H9 (cell line): ENCODE data around the gene POU2AF1. TPM values are rescaled to one million over a fixed set of nuclear protein-coding genes. Genes with fewer than 3 reads are reported as not detected.

ENCODE experiments used
- DNase-seq: peaks from one replicate; pipeline ENCODE4 v3.0.0-alpha.2; 2017
- H2AFZ ChIP-seq: one replicate; pipeline ENCODE4 v1.6.1; 2013; ENCODE audit warnings: mild to moderate bottlenecking, low read length, control low read depth, moderate library complexity
- H2AK5ac ChIP-seq: 2 replicates; pipeline ENCODE4 v1.6.1; 2013; ENCODE audit warnings: low read length, control low read depth, mixed read lengths; ENCODE audit not compliant: insufficient read length
- H2BK120ac ChIP-seq: one replicate; pipeline ENCODE4 v1.6.1; 2013; ENCODE audit warnings: low read depth, mild to moderate bottlenecking, low read length, control low read depth, inconsistent platforms; ENCODE audit not compliant: poor library complexity, severe bottlenecking
- H2BK12ac ChIP-seq: 2 replicates; pipeline ENCODE4 v1.6.1; 2013; ENCODE audit warnings: low read length, control low read depth, mixed read lengths, low read depth; ENCODE audit not compliant: insufficient read length
- H2BK15ac ChIP-seq: 2 replicates; pipeline ENCODE4 v1.6.1; 2013; ENCODE audit warnings: low read depth, low read length, control low read depth
- H2BK20ac ChIP-seq: one replicate; pipeline ENCODE4 v1.6.1; 2013; ENCODE audit warnings: low read depth, mild to moderate bottlenecking, low read length, control low read depth, inconsistent platforms; ENCODE audit not compliant: poor library complexity, severe bottlenecking
- H2BK5ac ChIP-seq: 2 replicates; pipeline ENCODE4 v1.6.1; 2013; ENCODE audit warnings: low read length, control low read depth, mixed read lengths; ENCODE audit not compliant: insufficient read length
- H3K14ac ChIP-seq: 2 replicates; pipeline ENCODE4 v1.6.1; 2013; ENCODE audit warnings: low read length, control low read depth; ENCODE audit not compliant: insufficient read depth
- H3K18ac ChIP-seq: 2 replicates; pipeline ENCODE4 v1.6.1; 2013; ENCODE audit warnings: low read depth, mild to moderate bottlenecking, mixed read lengths, low read length, control low read depth; ENCODE audit not compliant: insufficient read length
- H3K23ac ChIP-seq: 2 replicates; pipeline ENCODE4 v1.6.1; 2013; ENCODE audit warnings: low read length, control low read depth, mixed read lengths, low read depth; ENCODE audit not compliant: insufficient read length
- H3K23me2 ChIP-seq: 2 replicates; pipeline ENCODE4 v1.6.1; 2013; ENCODE audit warnings: low read depth, mild to moderate bottlenecking, mixed read lengths, low read length, control low read depth; ENCODE audit not compliant: insufficient read length, poor library complexity, severe bottlenecking
- H3K27ac ChIP-seq: 2 replicates; pipeline ENCODE4 v1.5.1; 2013; ENCODE audit warnings: low read length, control low read depth, mixed read lengths, low read depth; ENCODE audit not compliant: insufficient read length
- H3K27me3 ChIP-seq: 2 replicates; pipeline ENCODE4 v1.6.1; 2013; ENCODE audit warnings: low read length, control low read depth, inconsistent platforms; ENCODE audit not compliant: insufficient read depth
- H3K4ac ChIP-seq: 2 replicates; pipeline ENCODE4 v1.6.1; 2013; ENCODE audit warnings: low read depth, mild to moderate bottlenecking, control low read depth, inconsistent platforms, low read length, moderate library complexity
- H3K4me1 ChIP-seq: 2 replicates; pipeline ENCODE4 v1.6.1; 2013; ENCODE audit warnings: low read length, control low read depth, inconsistent platforms; ENCODE audit not compliant: insufficient read depth
- H3K4me2 ChIP-seq: 2 replicates; pipeline ENCODE4 v1.6.1; 2013; ENCODE audit warnings: low read length, control low read depth, mixed read lengths; ENCODE audit not compliant: insufficient read length, insufficient read depth
- H3K56ac ChIP-seq: 2 replicates; pipeline ENCODE4 v1.6.1; 2013; ENCODE audit warnings: low read depth, mild to moderate bottlenecking, mixed read lengths, low read length, control low read depth; ENCODE audit not compliant: insufficient read length
- H3K79me1 ChIP-seq: 2 replicates; pipeline ENCODE4 v1.6.1; 2013; ENCODE audit warnings: low read depth, mild to moderate bottlenecking, moderate library complexity, low read length, control low read depth, inconsistent platforms; ENCODE audit not compliant: insufficient read depth, poor library complexity, severe bottlenecking
- H3K79me2 ChIP-seq: 2 replicates; pipeline ENCODE4 v1.6.1; 2013; ENCODE audit warnings: low read length, control low read depth, inconsistent platforms; ENCODE audit not compliant: insufficient read depth
- H3K9ac ChIP-seq: 2 replicates; pipeline ENCODE4 v1.6.1; 2013; ENCODE audit warnings: low read length, control low read depth, mixed read lengths; ENCODE audit not compliant: insufficient read length; ENCODE audit errors: extremely low read depth
- H3K9me3 ChIP-seq: one replicate; pipeline ENCODE4 v1.6.1; 2013; ENCODE audit warnings: low read depth, low read length, inconsistent platforms; ENCODE audit not compliant: control insufficient read depth
- H3T11ph ChIP-seq: one replicate; pipeline ENCODE4 v1.6.1; 2013; ENCODE audit warnings: mild to moderate bottlenecking, low read length, control low read depth, inconsistent platforms
- H4K20me1 ChIP-seq: one replicate; pipeline ENCODE4 v1.6.1; 2013; ENCODE audit not compliant: control insufficient read depth, insufficient read length, insufficient read depth
- H4K5ac ChIP-seq: 2 replicates; pipeline ENCODE4 v1.6.1; 2013; ENCODE audit warnings: low read depth, mild to moderate bottlenecking, mixed read lengths, low read length, control low read depth; ENCODE audit not compliant: insufficient read length
- H4K8ac ChIP-seq: replicated peaks from 2 replicates; pipeline ENCODE4 v1.6.1; 2013; ENCODE audit warnings: low read length, control low read depth, mixed read lengths, low read depth; ENCODE audit not compliant: insufficient read length
- H4K91ac ChIP-seq: 2 replicates; pipeline ENCODE4 v1.6.1; 2013; ENCODE audit warnings: low read depth, mild to moderate bottlenecking, moderate library complexity, mixed read lengths, low read length, control low read depth; ENCODE audit not compliant: insufficient read length
- H3K27ac Mint-ChIP-seq, 3 experiments: 2 replicates in 2 of 3; 3 replicates in 1 of 3; pipeline ENCODE4 v1.8.0; 2020 to 2021; ENCODE audit warnings: mixed read lengths in 3 of 3, mild to moderate bottlenecking in 1 of 3, moderate library complexity in 1 of 3
- H3K27me3 Mint-ChIP-seq: 2 replicates; pipeline ENCODE4 v1.8.0; 2021; ENCODE audit warnings: low read depth, mild to moderate bottlenecking, moderate library complexity, mixed read lengths
- H3K36me3 Mint-ChIP-seq, 3 experiments: 2 replicates in 2 of 3; 3 replicates in 1 of 3; pipeline ENCODE4 v1.8.0; 2020 to 2021; ENCODE audit warnings: low read depth in 3 of 3, mixed read lengths in 3 of 3; ENCODE audit not compliant: insufficient read depth in 1 of 3
- H3K4me1 Mint-ChIP-seq, 2 experiments: 2 replicates each; pipeline ENCODE4 v1.8.0; 2020; ENCODE audit warnings: mixed read lengths in 2 of 2
- H3K4me3 Mint-ChIP-seq, 2 experiments: 2 replicates in 1 of 2; 3 replicates in 1 of 2; pipeline ENCODE4 v1.8.0; 2020 to 2021; ENCODE audit warnings: mild to moderate bottlenecking in 2 of 2, mixed read lengths in 2 of 2, moderate library complexity in 1 of 2
- H3K9me3 Mint-ChIP-seq, 2 experiments: 2 replicates in 1 of 2; 3 replicates in 1 of 2; pipeline ENCODE4 v1.8.0; 2020; ENCODE audit warnings: mild to moderate bottlenecking in 2 of 2, mixed read lengths in 2 of 2, moderate library complexity in 1 of 2
- CTCF ChIP-seq: fragments of 200-600 bp; sonication (generic); conservative IDR thresholded peaks from 3 replicates; pipeline ENCODE4 v1.8.0; 2021; ENCODE audit warnings: antibody characterized with exemption, mild to moderate bottlenecking
- WGBS: extraction: QIAGEN DNeasy Blood & Tissue Kit; methylation state at CpG from one replicate; pipeline ENCODE4 v1.1.7; 2013; ENCODE audit warnings: missing lambda C conversion rate, low lambda C conversion rate, mixed read lengths; ENCODE audit not compliant: insufficient read length; ENCODE audit errors: extremely low coverage; 5-methylcytosine and 5-hydroxymethylcytosine counted together
- total RNA-seq: library from RNA; stranded (reverse); gene quantifications from 2 replicates; pipeline ENCODE4 v1.2.1, GENCODE V29; 2021

Gene POU2AF1
- total RNA-seq, 1 experiment from 2014 or later: not detected

GRCh38 chr11:111347723-111348115 lies 31.4 kb downstream of the POU2AF1 start:
- H3K23me2 ChIP-seq: no peaks in the 10 kb centered on the region
- no peaks in the 10 kb centered on the region for H3K79me1 ChIP-seq
- no peak overlapping the region for H3K9ac ChIP-seq
- no peaks in the 10 kb centered on the region; the same call in 1 of the 2 replicates for H3K4me1 ChIP-seq
- H2AFZ ChIP-seq: no peak overlapping the region
- H3K27me3 ChIP-seq: no peaks in the 10 kb centered on the region; the same call in 1 of the 2 replicates
- no peak for DNase-seq
- H3K79me2 ChIP-seq: no peaks in the 10 kb centered on the region
- H3K23ac ChIP-seq: no peak overlapping the region
- no peak overlapping the region for H2AK5ac ChIP-seq
- no peak overlapping the region for H3K27ac ChIP-seq
- H4K5ac ChIP-seq: no peak overlapping the region
- no peaks in the 10 kb centered on the region for H4K20me1 ChIP-seq
- H3K4me2 ChIP-seq: no peak overlapping the region
- no peak overlapping the region for H3K18ac ChIP-seq
- H4K8ac ChIP-seq: no peak overlapping the region
- Mint-ChIP-seq H3K27me3 (no peaks in the 10 kb centered on the region), H3K36me3 (no peaks in the 10 kb centered on the region), H3K27ac (no peak overlapping the region), H3K4me1 (peaks cover 4 to 5% of the 10 kb centered on the region in 2 experiments; a peak in 2 of 4 replicates), H3K4me3 (no peak overlapping the region), H3K9me3 (no peaks in the 10 kb centered on the region; a peak in 1 of 5 replicates)
- H3K4ac ChIP-seq: no peak overlapping the region
- WGBS: no CpG with 5 or more reads among the region's 3 CpGs
- H2BK120ac ChIP-seq: no peak overlapping the region
- no peak overlapping the region for H2BK20ac ChIP-seq
- no peak for TF ChIP-seq CTCF
- H3K9me3 ChIP-seq: no peaks in the 10 kb centered on the region
- no peak overlapping the region for H3K14ac ChIP-seq
- H3K56ac ChIP-seq: no peak overlapping the region
- H4K91ac ChIP-seq: no peak overlapping the region
- H2BK5ac ChIP-seq: no peak overlapping the region
- H2BK15ac ChIP-seq: no peak overlapping the region
- no peak overlapping the region for H3T11ph ChIP-seq
- H2BK12ac ChIP-seq: no peak overlapping the region
